ENCODE data around the gene B3GALNT1. TPM values are rescaled to one million over a fixed set of nuclear protein-coding genes. Genes with fewer than 3 reads are reported as not detected.

Gene B3GALNT1
- total RNA-seq, 1 experiment from 2014 or later, result 31.1 TPM

DNA sequence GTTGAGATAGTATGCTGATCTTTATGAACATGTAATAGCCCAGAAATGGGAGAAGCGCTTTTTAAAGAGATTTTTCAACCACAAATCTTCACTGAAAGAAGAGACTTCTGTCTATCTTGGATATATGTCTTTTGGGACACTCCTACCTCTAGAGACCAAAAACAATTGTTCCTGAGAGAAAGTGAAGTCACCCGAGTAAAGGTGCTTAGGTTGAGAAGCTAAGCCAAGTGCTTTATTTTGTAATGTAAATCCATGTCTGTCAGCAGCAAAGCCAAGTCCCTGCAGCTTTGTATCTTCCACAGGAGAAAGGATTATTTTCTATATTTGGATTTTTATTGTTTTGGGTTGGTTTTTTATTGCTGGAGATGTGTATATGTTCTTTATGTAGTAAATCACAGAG lies 32.1 kb upstream of the B3GALNT1 start:
- Mint-ChIP-seq H3K4me3 (ENCODE audit: low read depth, unreplicated experiment) (no peak overlapping the region), H3K27ac (ENCODE audit: unreplicated experiment) (no peak overlapping the region), H3K4me1 (ENCODE audit: low read depth, unreplicated experiment) (peaks cover 31% of the 10 kb centered on the region), H3K9me3 (ENCODE audit: low read depth, unreplicated experiment) (peaks cover 7% of the 10 kb centered on the region), H3K36me3 (ENCODE audit: insufficient read depth, unreplicated experiment) (no peaks in the 10 kb centered on the region), H3K27me3 (ENCODE audit: unreplicated experiment) (no peaks in the 10 kb centered on the region)
- intact Hi-C loops (cut with micrococcal nuclease; ENCODE audit: unreplicated experiment), result no loop called here
- TF ChIP-seq, protein P1, sequence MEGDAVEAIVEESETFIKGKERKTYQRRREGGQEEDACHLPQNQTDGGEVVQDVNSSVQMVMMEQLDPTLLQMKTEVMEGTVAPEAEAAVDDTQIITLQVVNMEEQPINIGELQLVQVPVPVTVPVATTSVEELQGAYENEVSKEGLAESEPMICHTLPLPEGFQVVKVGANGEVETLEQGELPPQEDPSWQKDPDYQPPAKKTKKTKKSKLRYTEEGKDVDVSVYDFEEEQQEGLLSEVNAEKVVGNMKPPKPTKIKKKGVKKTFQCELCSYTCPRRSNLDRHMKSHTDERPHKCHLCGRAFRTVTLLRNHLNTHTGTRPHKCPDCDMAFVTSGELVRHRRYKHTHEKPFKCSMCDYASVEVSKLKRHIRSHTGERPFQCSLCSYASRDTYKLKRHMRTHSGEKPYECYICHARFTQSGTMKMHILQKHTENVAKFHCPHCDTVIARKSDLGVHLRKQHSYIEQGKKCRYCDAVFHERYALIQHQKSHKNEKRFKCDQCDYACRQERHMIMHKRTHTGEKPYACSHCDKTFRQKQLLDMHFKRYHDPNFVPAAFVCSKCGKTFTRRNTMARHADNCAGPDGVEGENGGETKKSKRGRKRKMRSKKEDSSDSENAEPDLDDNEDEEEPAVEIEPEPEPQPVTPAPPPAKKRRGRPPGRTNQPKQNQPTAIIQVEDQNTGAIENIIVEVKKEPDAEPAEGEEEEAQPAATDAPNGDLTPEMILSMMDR (IDR thresholded peaks at IDR 0.05; ENCODE audit: unreplicated experiment), result no peak
- CTCF ChIA-PET, result interaction anchor here (0.6 kb wide), 1 partner anchor 460 kb away, joined by 3 read pairs; the partner anchor contains the start of gene ARL14
- BruUV-seq (replicated peaks), result no TSS peak
- DNase-seq, result no peak

DNA sequence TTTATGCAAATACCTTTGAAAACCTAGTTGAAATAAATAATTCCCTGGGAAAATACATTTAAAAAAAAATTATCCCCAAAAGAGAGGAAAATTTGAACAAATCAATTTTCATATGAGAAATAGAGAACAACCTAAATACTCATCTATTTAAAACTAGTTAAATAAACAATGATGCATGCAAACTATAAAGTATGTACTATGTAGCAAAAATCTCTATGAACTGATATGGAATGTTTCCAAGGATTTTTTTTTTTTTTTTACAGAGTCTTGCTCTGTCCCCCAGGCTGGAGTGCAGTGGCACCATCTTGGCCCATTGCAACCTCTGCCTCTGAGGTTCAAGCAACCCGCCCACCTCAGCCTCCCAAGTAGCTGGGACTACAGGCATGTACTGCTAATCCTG lies 27.2 kb upstream of the B3GALNT1 start:
- no peaks in the 10 kb centered on the region for H3K9me3 Mint-ChIP-seq (ENCODE audit: low read depth, unreplicated experiment)
- no peaks in the 10 kb centered on the region for H3K36me3 Mint-ChIP-seq (ENCODE audit: insufficient read depth, unreplicated experiment)
- no peak overlapping the region for H3K4me3 Mint-ChIP-seq (ENCODE audit: low read depth, unreplicated experiment)
- DNase-seq, result no peak
- TF ChIP-seq, protein P1 (IDR thresholded peaks at IDR 0.05; ENCODE audit: unreplicated experiment), result no peak
- CTCF ChIA-PET, result no interaction called here
- H3K4me1 Mint-ChIP-seq (ENCODE audit: low read depth, unreplicated experiment), result peaks cover 1% of the 10 kb centered on the region
- H3K27me3 Mint-ChIP-seq (ENCODE audit: unreplicated experiment), result no peaks in the 10 kb centered on the region
- BruUV-seq (replicated peaks), result no TSS peak
- intact Hi-C loops (cut with micrococcal nuclease; ENCODE audit: unreplicated experiment), result no loop called here
- H3K27ac Mint-ChIP-seq (ENCODE audit: unreplicated experiment), result no peak overlapping the region

DNA sequence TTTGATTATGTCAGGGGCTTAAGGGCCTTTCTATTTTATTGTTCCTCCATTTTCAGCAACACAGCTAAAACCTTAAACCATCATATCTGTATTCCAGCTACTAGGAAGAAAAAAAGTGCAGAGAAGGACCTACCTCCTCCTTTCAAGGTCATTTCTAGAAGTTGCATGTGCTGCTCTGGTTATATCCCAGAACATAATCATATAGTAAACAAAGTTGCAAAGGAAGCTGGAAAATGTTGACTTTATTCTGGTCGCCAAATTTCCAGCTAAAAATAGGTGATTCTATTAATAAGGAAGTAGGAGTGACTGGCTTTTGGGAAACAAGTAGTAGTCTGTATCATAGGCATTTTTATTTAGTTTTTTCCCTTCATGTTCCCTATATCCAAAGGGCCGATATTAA lies 21.3 kb upstream of the B3GALNT1 start:
- Mint-ChIP-seq H3K9me3 (ENCODE audit: low read depth, unreplicated experiment) (peaks cover 5% of the 10 kb centered on the region), H3K4me3 (ENCODE audit: low read depth, unreplicated experiment) (no peak overlapping the region), H3K27me3 (ENCODE audit: unreplicated experiment) (no peaks in the 10 kb centered on the region), H3K36me3 (ENCODE audit: insufficient read depth, unreplicated experiment) (no peaks in the 10 kb centered on the region), H3K27ac (ENCODE audit: unreplicated experiment) (no peak overlapping the region), H3K4me1 (ENCODE audit: low read depth, unreplicated experiment) (no peaks in the 10 kb centered on the region)
- intact Hi-C loops (cut with micrococcal nuclease; ENCODE audit: unreplicated experiment), result no loop called here
- CTCF ChIA-PET, result no interaction called here
- TF ChIP-seq, protein P1 (IDR thresholded peaks at IDR 0.05; ENCODE audit: unreplicated experiment), result no peak
- no peak for DNase-seq
- BruUV-seq (replicated peaks), result no TSS peak

DNA sequence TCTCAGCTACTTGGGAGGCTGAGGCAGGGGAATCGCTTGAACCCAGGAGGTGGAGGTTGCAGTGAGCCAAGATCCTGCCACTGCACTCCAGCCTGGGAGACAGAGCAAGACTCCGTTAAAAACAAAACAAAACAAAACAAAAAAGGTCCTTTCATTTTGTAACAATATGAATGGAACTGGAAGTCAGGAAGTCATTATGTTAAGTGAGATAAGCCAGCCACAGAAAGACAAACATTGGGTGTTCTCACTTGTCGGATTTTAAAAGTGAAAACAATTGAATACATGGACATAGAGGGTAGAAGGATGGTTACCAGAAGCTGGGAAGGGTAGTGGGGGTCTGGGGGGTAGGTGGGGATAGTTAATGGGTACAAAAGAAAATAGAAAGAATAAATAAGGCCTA lies 12.5 kb upstream of the B3GALNT1 start:
- peaks cover 13% of the 10 kb centered on the region for H3K9me3 Mint-ChIP-seq (ENCODE audit: low read depth, unreplicated experiment)
- intact Hi-C loops (cut with micrococcal nuclease; ENCODE audit: unreplicated experiment), result no loop called here
- TF ChIP-seq, protein P1 (IDR thresholded peaks at IDR 0.05; ENCODE audit: unreplicated experiment), result no peak

More for the DNA sequence above, 12.5 kb upstream of the B3GALNT1 start:
- Mint-ChIP-seq H3K36me3 (ENCODE audit: insufficient read depth, unreplicated experiment) (no peaks in the 10 kb centered on the region), H3K4me3 (ENCODE audit: low read depth, unreplicated experiment) (no peak overlapping the region), H3K4me1 (ENCODE audit: low read depth, unreplicated experiment) (no peaks in the 10 kb centered on the region), H3K27ac (ENCODE audit: unreplicated experiment) (no peak overlapping the region), H3K27me3 (ENCODE audit: unreplicated experiment) (no peaks in the 10 kb centered on the region)
- DNase-seq, result no peak
- no TSS peak for BruUV-seq (replicated peaks)
- CTCF ChIA-PET, result no interaction called here
